ENCODE results near the gene CRYBG1.
A peak's percentile ranks its signal among the peaks of the same experiment; 100 is the strongest.

DNA sequence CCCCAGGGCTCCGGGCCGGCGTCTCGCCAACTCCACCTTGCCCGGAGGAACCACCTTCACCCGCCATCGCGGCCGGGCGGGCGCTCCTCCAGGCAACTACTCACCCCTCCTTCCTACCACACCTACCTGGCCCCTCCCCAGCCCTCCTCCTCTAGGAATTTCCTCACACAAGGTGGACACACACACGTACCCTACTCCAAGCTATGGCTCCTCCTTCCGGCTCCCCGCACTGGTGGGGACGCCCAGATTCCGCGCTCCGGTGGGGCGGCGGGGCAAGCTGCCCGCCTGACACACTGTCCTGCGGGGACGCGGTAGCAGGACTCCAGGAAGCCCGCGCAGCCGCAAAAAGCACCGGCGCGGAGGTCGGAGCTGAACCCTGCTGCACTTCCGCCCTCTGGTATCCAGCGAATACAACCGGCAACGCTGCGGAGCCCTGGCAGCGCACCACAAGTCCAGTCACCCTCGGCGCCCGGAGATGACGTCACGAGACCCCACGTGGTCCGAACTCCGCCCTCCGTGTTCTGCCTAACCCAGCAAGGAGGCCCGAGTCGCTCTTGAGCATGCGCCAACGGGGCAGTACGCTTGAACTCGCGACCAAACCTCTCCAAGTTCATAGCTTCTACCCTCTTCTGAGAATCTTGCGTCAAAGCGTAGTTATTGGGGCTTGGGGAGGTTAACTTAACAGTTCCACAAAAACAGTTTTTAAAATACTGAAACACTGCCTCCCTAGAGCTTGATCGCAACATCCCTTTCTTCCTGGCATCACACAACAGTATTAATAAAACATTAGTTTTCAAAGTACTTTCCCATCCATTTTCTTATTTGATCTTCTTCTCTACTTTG is 35.0 kb upstream of the CRYBG1 start, which contains the start of gene ATG5:
- TF ChIP-seq, protein P1, sequence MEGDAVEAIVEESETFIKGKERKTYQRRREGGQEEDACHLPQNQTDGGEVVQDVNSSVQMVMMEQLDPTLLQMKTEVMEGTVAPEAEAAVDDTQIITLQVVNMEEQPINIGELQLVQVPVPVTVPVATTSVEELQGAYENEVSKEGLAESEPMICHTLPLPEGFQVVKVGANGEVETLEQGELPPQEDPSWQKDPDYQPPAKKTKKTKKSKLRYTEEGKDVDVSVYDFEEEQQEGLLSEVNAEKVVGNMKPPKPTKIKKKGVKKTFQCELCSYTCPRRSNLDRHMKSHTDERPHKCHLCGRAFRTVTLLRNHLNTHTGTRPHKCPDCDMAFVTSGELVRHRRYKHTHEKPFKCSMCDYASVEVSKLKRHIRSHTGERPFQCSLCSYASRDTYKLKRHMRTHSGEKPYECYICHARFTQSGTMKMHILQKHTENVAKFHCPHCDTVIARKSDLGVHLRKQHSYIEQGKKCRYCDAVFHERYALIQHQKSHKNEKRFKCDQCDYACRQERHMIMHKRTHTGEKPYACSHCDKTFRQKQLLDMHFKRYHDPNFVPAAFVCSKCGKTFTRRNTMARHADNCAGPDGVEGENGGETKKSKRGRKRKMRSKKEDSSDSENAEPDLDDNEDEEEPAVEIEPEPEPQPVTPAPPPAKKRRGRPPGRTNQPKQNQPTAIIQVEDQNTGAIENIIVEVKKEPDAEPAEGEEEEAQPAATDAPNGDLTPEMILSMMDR (IDR thresholded peaks at IDR 0.05), result no peak
- TF ChIP-seq FOXK1 (CRISPR knock-in tag; IDR thresholded peaks at IDR 0.05), result peak; percentile 94
- TF ChIP-seq, protein P2, sequence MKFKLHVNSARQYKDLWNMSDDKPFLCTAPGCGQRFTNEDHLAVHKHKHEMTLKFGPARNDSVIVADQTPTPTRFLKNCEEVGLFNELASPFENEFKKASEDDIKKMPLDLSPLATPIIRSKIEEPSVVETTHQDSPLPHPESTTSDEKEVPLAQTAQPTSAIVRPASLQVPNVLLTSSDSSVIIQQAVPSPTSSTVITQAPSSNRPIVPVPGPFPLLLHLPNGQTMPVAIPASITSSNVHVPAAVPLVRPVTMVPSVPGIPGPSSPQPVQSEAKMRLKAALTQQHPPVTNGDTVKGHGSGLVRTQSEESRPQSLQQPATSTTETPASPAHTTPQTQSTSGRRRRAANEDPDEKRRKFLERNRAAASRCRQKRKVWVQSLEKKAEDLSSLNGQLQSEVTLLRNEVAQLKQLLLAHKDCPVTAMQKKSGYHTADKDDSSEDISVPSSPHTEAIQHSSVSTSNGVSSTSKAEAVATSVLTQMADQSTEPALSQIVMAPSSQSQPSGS (CRISPR knock-in tag; IDR thresholded peaks at IDR 0.05; ENCODE audit: borderline replicate concordance, low read depth), result no peak
- TF ChIP-seq, protein P3, sequence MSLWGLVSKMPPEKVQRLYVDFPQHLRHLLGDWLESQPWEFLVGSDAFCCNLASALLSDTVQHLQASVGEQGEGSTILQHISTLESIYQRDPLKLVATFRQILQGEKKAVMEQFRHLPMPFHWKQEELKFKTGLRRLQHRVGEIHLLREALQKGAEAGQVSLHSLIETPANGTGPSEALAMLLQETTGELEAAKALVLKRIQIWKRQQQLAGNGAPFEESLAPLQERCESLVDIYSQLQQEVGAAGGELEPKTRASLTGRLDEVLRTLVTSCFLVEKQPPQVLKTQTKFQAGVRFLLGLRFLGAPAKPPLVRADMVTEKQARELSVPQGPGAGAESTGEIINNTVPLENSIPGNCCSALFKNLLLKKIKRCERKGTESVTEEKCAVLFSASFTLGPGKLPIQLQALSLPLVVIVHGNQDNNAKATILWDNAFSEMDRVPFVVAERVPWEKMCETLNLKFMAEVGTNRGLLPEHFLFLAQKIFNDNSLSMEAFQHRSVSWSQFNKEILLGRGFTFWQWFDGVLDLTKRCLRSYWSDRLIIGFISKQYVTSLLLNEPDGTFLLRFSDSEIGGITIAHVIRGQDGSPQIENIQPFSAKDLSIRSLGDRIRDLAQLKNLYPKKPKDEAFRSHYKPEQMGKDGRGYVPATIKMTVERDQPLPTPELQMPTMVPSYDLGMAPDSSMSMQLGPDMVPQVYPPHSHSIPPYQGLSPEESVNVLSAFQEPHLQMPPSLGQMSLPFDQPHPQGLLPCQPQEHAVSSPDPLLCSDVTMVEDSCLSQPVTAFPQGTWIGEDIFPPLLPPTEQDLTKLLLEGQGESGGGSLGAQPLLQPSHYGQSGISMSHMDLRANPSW (CRISPR knock-in tag; conservative IDR thresholded peaks at IDR 0.05; ENCODE audit: low read depth), result no peak

All from WTC11 (cell line).